ENCODE results near the gene BRD1.

DNA sequence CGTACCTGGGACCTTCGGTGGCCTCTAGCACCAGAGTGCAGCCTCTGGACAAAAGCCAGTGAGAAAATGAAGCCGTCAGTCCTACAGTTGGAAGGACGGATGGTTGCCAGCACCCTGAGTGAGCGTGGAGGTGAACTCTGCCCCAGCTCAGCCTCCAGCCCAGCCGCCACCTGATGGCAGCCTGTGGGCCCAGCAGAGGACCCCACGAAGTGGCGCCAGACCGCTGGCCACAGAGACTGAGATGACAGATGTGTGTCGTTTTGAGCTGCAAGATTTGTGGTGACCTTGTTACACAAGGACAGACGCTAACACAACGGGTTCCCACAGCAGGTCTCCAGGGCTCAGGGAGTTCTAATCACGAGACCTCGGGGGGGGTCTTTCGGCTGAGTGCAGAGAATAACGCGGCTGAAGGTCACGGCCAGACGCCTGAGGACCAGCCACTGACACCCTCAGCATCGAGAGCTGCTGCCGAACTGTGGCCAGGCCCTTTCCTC lies 75.0 kb downstream of the BRD1 start:
- TF ChIP-seq, protein P1, sequence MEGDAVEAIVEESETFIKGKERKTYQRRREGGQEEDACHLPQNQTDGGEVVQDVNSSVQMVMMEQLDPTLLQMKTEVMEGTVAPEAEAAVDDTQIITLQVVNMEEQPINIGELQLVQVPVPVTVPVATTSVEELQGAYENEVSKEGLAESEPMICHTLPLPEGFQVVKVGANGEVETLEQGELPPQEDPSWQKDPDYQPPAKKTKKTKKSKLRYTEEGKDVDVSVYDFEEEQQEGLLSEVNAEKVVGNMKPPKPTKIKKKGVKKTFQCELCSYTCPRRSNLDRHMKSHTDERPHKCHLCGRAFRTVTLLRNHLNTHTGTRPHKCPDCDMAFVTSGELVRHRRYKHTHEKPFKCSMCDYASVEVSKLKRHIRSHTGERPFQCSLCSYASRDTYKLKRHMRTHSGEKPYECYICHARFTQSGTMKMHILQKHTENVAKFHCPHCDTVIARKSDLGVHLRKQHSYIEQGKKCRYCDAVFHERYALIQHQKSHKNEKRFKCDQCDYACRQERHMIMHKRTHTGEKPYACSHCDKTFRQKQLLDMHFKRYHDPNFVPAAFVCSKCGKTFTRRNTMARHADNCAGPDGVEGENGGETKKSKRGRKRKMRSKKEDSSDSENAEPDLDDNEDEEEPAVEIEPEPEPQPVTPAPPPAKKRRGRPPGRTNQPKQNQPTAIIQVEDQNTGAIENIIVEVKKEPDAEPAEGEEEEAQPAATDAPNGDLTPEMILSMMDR (IDR thresholded peaks at IDR 0.05): no peak
- no peak for TF ChIP-seq POLR2A (IDR thresholded peaks at IDR 0.05)
